LNCAP (cell line): ENCODE results near the gene RPS28.

Experiments
- CTCF ChIP-seq: fragments of 450-650 bp; IDR thresholded peaks from 2 replicates; pipeline ENCODE4 v1.5.1; 2017; ENCODE audit warnings: mild to moderate bottlenecking

RPS28 gene

GRCh38 chr19:8320564-8321066 lies 681 bp upstream of the RPS28 start:
- TF ChIP-seq CTCF = no peak

GRCh38 chr19:8321986-8322637 lies 816 bp downstream of the RPS28 start:
- no peak for TF ChIP-seq CTCF

GRCh38 chr19:8322638-8322997 lies 1.3 kb downstream of the RPS28 start:
- TF ChIP-seq CTCF = no peak

- TF ChIP-seq CTCF = no peak
These were observed 2.5 kb downstream of the RPS28 start for GRCh38 chr19:8323781-8324185.

GRCh38 chr19:8324186-8325050 lies 3.1 kb downstream of the RPS28 start:
- no peak for TF ChIP-seq CTCF

GRCh38 chr19:8325454-8325853 lies 4.2 kb downstream of the RPS28 start:
- no peak for TF ChIP-seq CTCF

GRCh38 chr19:8329996-8330395 lies 8.7 kb downstream of the RPS28 start:
- TF ChIP-seq CTCF = no peak
